ENCODE data around the gene CERS5. TPM values are rescaled to one million over a fixed set of nuclear protein-coding genes. Genes with fewer than 3 reads are reported as not detected.
A peak's percentile ranks its signal among the peaks of the same experiment; 100 is the strongest.

CERS5 gene
- total RNA-seq, 5 donors from 2014 or later (not counting 1 experiment from before 2014, with no cell fraction given) = 41.1 to 58.5 (median 46.2) TPM

GRCh38 chr12:50082644-50083043 lies 84.5 kb downstream of the CERS5 start:
- H3K4me1 Mint-ChIP-seq = peaks cover 24 to 29% (median 26%) of the 10 kb centered on the region in 3 donors
- POLR2A ChIA-PET = no interaction called here
- Histone ChIP-seq H3K27ac (ENCODE audit: low read length) (no peak overlapping the region), H3K4me1 (ENCODE audit: control insufficient read depth in 1 of 2, extremely low read depth in 1 of 2, insufficient read depth in 2 of 2, low read length in 2 of 2) (peaks cover 10 to 17% of the 10 kb centered on the region in 2 experiments), H3K9me3 (no peaks in the 10 kb centered on the region), H3K36me3 (ENCODE audit: control insufficient read depth in 2 of 2, extremely low read depth in 1 of 2, insufficient read depth in 1 of 2, low read length in 1 of 2) (peaks cover 5% of the 10 kb centered on the region in 2 donors), H3K27me3 (replicated peaks in 1 of 2; ENCODE audit: control insufficient read depth in 2 of 2, extremely low read depth in 1 of 2, insufficient read depth in 2 of 2, low read length in 1 of 2) (no peaks in the 10 kb centered on the region), H3K4me3 (ENCODE audit: control insufficient read depth in 1 of 2, extremely low read depth in 1 of 2, low read length in 1 of 2) (no peak overlapping the region)
- H3K27me3 Mint-ChIP-seq = no peaks in the 10 kb centered on the region
- ATAC-seq (replicated peaks in 1 of 4) = no peak
- CTCF ChIA-PET = interaction anchor here in 1 of 2 donors (0.5 to 1.3 kb wide), 2 partner anchors 29 to 127 kb away, joined by 3 to 4 read pairs; partner anchors contain the start of gene COX14
- no peaks in the 10 kb centered on the region for H3K9me3 Mint-ChIP-seq
- 88% methylated on average over 7 of the region's 7 CpGs for WGBS (ENCODE audit: insufficient coverage)
- peak overlapping the region in 1 of 2 donors; percentile 39 for H3K27ac Mint-ChIP-seq
- peaks cover under 1% of the 10 kb centered on the region for H3K36me3 Mint-ChIP-seq
- no peak overlapping the region for H3K4me3 Mint-ChIP-seq
- no peak for DNase-seq

- no peak overlapping the region for H3K27ac Mint-ChIP-seq
- H3K27me3 ChIP-seq (replicated peaks in 1 of 2; ENCODE audit: control insufficient read depth in 2 of 2, extremely low read depth in 1 of 2, insufficient read depth in 2 of 2, low read length in 1 of 2) = peaks cover 0 to 8% of the 10 kb centered on the region in 2 experiments
- H3K36me3 Mint-ChIP-seq = no peaks in the 10 kb centered on the region
- no peak overlapping the region for H3K27ac ChIP-seq (ENCODE audit: low read length)
- H3K9me3 ChIP-seq = no peaks in the 10 kb centered on the region
- H3K27me3 Mint-ChIP-seq = peaks cover 0 to 2% of the 10 kb centered on the region in 2 donors
- ATAC-seq (replicated peaks in 1 of 4) (no peak), DNase-seq (no peak)
- ChIA-PET CTCF (no interaction called here), POLR2A (interaction anchor here in 1 of 2 donors (0.5 kb wide), 1 partner anchor 36 kb away, joined by 3 read pairs; no protein-coding TSS in a partner anchor)
- no peaks in the 10 kb centered on the region for H3K36me3 ChIP-seq (ENCODE audit: control insufficient read depth in 2 of 2, extremely low read depth in 1 of 2, insufficient read depth in 1 of 2, low read length in 1 of 2)
- WGBS (ENCODE audit: insufficient coverage) = 68% methylated on average over 35 of the region's 46 CpGs
- peaks cover 10 to 17% of the 10 kb centered on the region in 2 experiments for H3K4me1 ChIP-seq (ENCODE audit: control insufficient read depth in 1 of 2, extremely low read depth in 1 of 2, insufficient read depth in 2 of 2, low read length in 2 of 2)
- no peak overlapping the region for H3K4me3 ChIP-seq (ENCODE audit: control insufficient read depth in 1 of 2, extremely low read depth in 1 of 2, low read length in 1 of 2)
- peaks cover 15 to 20% (median 17%) of the 10 kb centered on the region in 3 donors for H3K4me1 Mint-ChIP-seq
- H3K9me3 Mint-ChIP-seq = no peaks in the 10 kb centered on the region
- H3K4me3 Mint-ChIP-seq = no peak overlapping the region
These were observed 85.9 kb downstream of the CERS5 start for GRCh38 chr12:50081096-50081808.

- Mint-ChIP-seq H3K4me1 (peaks cover 10 to 14% (median 11%) of the 10 kb centered on the region in 3 donors), H3K9me3 (no peaks in the 10 kb centered on the region), H3K36me3 (no peaks in the 10 kb centered on the region), H3K27me3 (peaks cover 0 to 2% of the 10 kb centered on the region in 2 donors), H3K27ac (no peak overlapping the region), H3K4me3 (no peak overlapping the region)
- CTCF ChIA-PET = interaction anchor here (1.2 to 1.9 kb wide), 2 partner anchors 10 to 70 kb away, joined by 3 to 5 read pairs; no protein-coding TSS in a partner anchor
- ATAC-seq (replicated peaks in 1 of 4) (no peak), DNase-seq (no peak)
- no peak overlapping the region for H3K4me3 ChIP-seq (ENCODE audit: control insufficient read depth in 1 of 2, extremely low read depth in 1 of 2, low read length in 1 of 2)
- WGBS (ENCODE audit: insufficient coverage) = 91% methylated on average over 4 of the region's 5 CpGs
- POLR2A ChIA-PET = no interaction called here
- peaks cover 0 to 8% of the 10 kb centered on the region in 2 experiments for H3K27me3 ChIP-seq (replicated peaks in 1 of 2; ENCODE audit: control insufficient read depth in 2 of 2, extremely low read depth in 1 of 2, insufficient read depth in 2 of 2, low read length in 1 of 2)
- H3K27ac ChIP-seq (ENCODE audit: low read length) = no peak overlapping the region
- no peaks in the 10 kb centered on the region for H3K36me3 ChIP-seq (ENCODE audit: control insufficient read depth in 2 of 2, extremely low read depth in 1 of 2, insufficient read depth in 1 of 2, low read length in 1 of 2)
- no peaks in the 10 kb centered on the region for H3K9me3 ChIP-seq
- H3K4me1 ChIP-seq (ENCODE audit: control insufficient read depth in 1 of 2, extremely low read depth in 1 of 2, insufficient read depth in 2 of 2, low read length in 2 of 2) = peaks cover 3 to 17% of the 10 kb centered on the region in 2 experiments
These were observed 87.4 kb downstream of the CERS5 start for GRCh38 chr12:50079771-50080170.

Other genes starting within 250 kb of the CERS5 start
- gene AQP2, start 216.6 kb downstream of the CERS5 start, total RNA-seq = not detected
- not detected for gene AQP5, start 205.5 kb downstream of the CERS5 start, total RNA-seq
- gene AQP6, start 194.4 kb downstream of the CERS5 start, total RNA-seq = not detected
- gene RACGAP1, start 141.9 kb downstream of the CERS5 start, total RNA-seq = 10 to 100 TPM in 3 of 5 donors, 1 to 10 TPM in 2; 5.5 to 14.8 (median 13.9) TPM
- gene ASIC1, start 109.8 kb downstream of the CERS5 start, total RNA-seq = 1 to 10 TPM; 1.6 to 9.1 (median 5.1) TPM
- 10 to 100 TPM; 71.8 to 79.8 (median 78.8) TPM for gene SMARCD1, start 82.0 kb downstream of the CERS5 start, total RNA-seq
- gene GPD1, start 63.4 kb downstream of the CERS5 start, total RNA-seq = 1 to 10 TPM in 1 of 5 donors, under 1 TPM in 4; 0.41 to 1.1 (median 0.86) TPM
- 10 to 100 TPM; 38.0 to 49.9 (median 43.9) TPM for gene COX14, start 55.1 kb downstream of the CERS5 start, total RNA-seq
- 10 to 100 TPM in 4 of 5 donors, 1 to 10 TPM in 1; 8.6 to 14.9 (median 11.1) TPM for gene LIMA1, start 116.2 kb upstream of the CERS5 start, total RNA-seq
- gene FAM186A, start 229.2 kb upstream of the CERS5 start, total RNA-seq = not detected
- 10 to 100 TPM; 22.2 to 38.8 (median 36.7) TPM for gene LARP4, start 233.5 kb upstream of the CERS5 start, total RNA-seq